Endodermal cell (in vitro differentiated cells): Measurements from ENCODE around the gene HAVCR2. TPM values are rescaled to one million over a fixed set of nuclear protein-coding genes. Genes with fewer than 3 reads are reported as not detected.
A peak's percentile ranks its signal among the peaks of the same experiment; 100 is the strongest.

ENCODE experiments used
- DNase-seq: peaks from one replicate; pipeline ENCODE4 v3.0.0-alpha.2; 2017
- H3K27ac ChIP-seq: 2 replicates; pipeline ENCODE4 v1.5.1; 2013; ENCODE audit warnings: mild to moderate bottlenecking, low read depth, low read length, moderate library complexity
- H3K27me3 ChIP-seq: 2 replicates; pipeline ENCODE4 v1.6.1; 2013; ENCODE audit warnings: mild to moderate bottlenecking, low read length, moderate library complexity; ENCODE audit not compliant: insufficient read depth, control insufficient read depth, poor library complexity, severe bottlenecking
- H3K36me3 ChIP-seq: 2 replicates; pipeline ENCODE4 v1.7.0; 2013; ENCODE audit warnings: mild to moderate bottlenecking, low read length, moderate library complexity; ENCODE audit not compliant: control insufficient read depth, insufficient read depth
- H3K4me1 ChIP-seq: one replicate; pipeline ENCODE4 v1.7.0; 2013; ENCODE audit warnings: low read length; ENCODE audit not compliant: control insufficient read depth, insufficient read depth
- H3K4me3 ChIP-seq: 2 replicates; pipeline ENCODE4 v1.5.1; 2013; ENCODE audit warnings: mild to moderate bottlenecking, low read length, moderate library complexity
- H3K9ac ChIP-seq: 2 replicates; pipeline ENCODE4 v1.6.1; 2013; ENCODE audit warnings: mild to moderate bottlenecking, low read length, moderate library complexity; ENCODE audit not compliant: poor library complexity, severe bottlenecking; ENCODE audit errors: extremely low read depth
- H3K9me3 ChIP-seq: 2 replicates; pipeline ENCODE4 v1.6.1; 2013; ENCODE audit warnings: mild to moderate bottlenecking, low read length, moderate library complexity; ENCODE audit not compliant: control insufficient read depth
- H3K27ac Mint-ChIP-seq: 2 replicates; pipeline ENCODE4 v1.8.0; 2020; ENCODE audit warnings: mixed read lengths
- H3K27me3 Mint-ChIP-seq: 2 replicates; pipeline ENCODE4 v1.8.0; 2021; ENCODE audit warnings: mild to moderate bottlenecking, mixed read lengths; ENCODE audit not compliant: insufficient read depth
- H3K36me3 Mint-ChIP-seq: 2 replicates; pipeline ENCODE4 v1.8.0; 2020; ENCODE audit warnings: low read depth, mixed read lengths
- H3K4me1 Mint-ChIP-seq: 2 replicates; pipeline ENCODE4 v1.8.0; 2020; ENCODE audit warnings: mixed read lengths
- H3K4me3 Mint-ChIP-seq: 2 replicates; pipeline ENCODE4 v1.8.0; 2020; ENCODE audit warnings: mild to moderate bottlenecking, moderate library complexity, mixed read lengths
- H3K9me3 Mint-ChIP-seq: 2 replicates; pipeline ENCODE4 v1.8.0; 2020; ENCODE audit warnings: mild to moderate bottlenecking, mixed read lengths
- CTCF ChIP-seq: fragments of 200-600 bp; sonication (generic); conservative IDR thresholded peaks from 2 replicates; pipeline ENCODE4 v1.5.0; 2021; ENCODE audit warnings: antibody characterized with exemption, mild to moderate bottlenecking
- WGBS, 2 experiments: methylation state at CpG; one replicate each; pipeline versions ENCODE4 v1.1.5 to v1.1.7; 2013; ENCODE audit warnings: missing lambda C conversion rate in 2 of 2, mixed read lengths in 1 of 2; ENCODE audit not compliant: insufficient coverage in 1 of 2, insufficient read length in 1 of 2; 5-methylcytosine and 5-hydroxymethylcytosine counted together
- total RNA-seq, 2 donors: library from RNA; stranded (reverse); fragmentation: NEBNext Ultra II Directional in 1 of 2; extraction: Animal tissue kit (Norgen Biotek cat#: 25700) in 1 of 2; gene quantifications; 2 replicates in 1 of 2; 3 replicates in 1 of 2; pipeline ENCODE4 v1.2.1, GENCODE V29; 2021

HAVCR2 gene
- total RNA-seq, 2 donors from 2014 or later, result 0.33 to 0.35 TPM

GRCh38 chr5:157051604-157052245 lies 57.1 kb downstream of the HAVCR2 start:
- TF ChIP-seq CTCF, result no peak
- no peaks in the 10 kb centered on the region for H3K9me3 Mint-ChIP-seq
- no peak overlapping the region for H3K27ac ChIP-seq
- peaks cover 20% of the 10 kb centered on the region for H3K4me1 Mint-ChIP-seq
- no peaks in the 10 kb centered on the region for H3K27me3 ChIP-seq
- H3K9me3 ChIP-seq, result no peaks in the 10 kb centered on the region
- no peaks in the 10 kb centered on the region for H3K27me3 Mint-ChIP-seq
- no peaks in the 10 kb centered on the region for H3K36me3 Mint-ChIP-seq
- H3K4me1 ChIP-seq, result peaks cover 5% of the 10 kb centered on the region
- no peak for DNase-seq
- H3K9ac ChIP-seq, result no peak overlapping the region
- no peaks in the 10 kb centered on the region for H3K36me3 ChIP-seq
- no peak overlapping the region for H3K4me3 Mint-ChIP-seq
- no peak overlapping the region for H3K4me3 ChIP-seq
- H3K27ac Mint-ChIP-seq, result no peak overlapping the region
- WGBS, 2 experiments, result 82 to 87% methylated on average over 6 to 7 of the region's 7 CpGs

- Mint-ChIP-seq H3K27me3 (no peaks in the 10 kb centered on the region), H3K27ac (peak overlapping the region; percentile 88), H3K36me3 (no peaks in the 10 kb centered on the region), H3K4me3 (no peak overlapping the region), H3K4me1 (peaks cover 30% of the 10 kb centered on the region), H3K9me3 (no peaks in the 10 kb centered on the region)
- TF ChIP-seq CTCF, result no peak
- Histone ChIP-seq H3K27ac (no peak overlapping the region), H3K9ac (no peak overlapping the region), H3K27me3 (no peaks in the 10 kb centered on the region), H3K36me3 (no peaks in the 10 kb centered on the region), H3K9me3 (no peaks in the 10 kb centered on the region), H3K4me3 (no peak overlapping the region), H3K4me1 (peaks cover 5% of the 10 kb centered on the region)
- no peak for DNase-seq
- 89 to 98% methylated on average over 5 of the region's 5 CpGs for WGBS, 2 experiments
Measured at GRCh38 chr5:157050050-157050449, 58.8 kb downstream of the HAVCR2 start.

GRCh38 chr5:157049605-157050004 lies 59.2 kb downstream of the HAVCR2 start:
- H3K4me1 Mint-ChIP-seq, result peaks cover 30% of the 10 kb centered on the region
- no peak for TF ChIP-seq CTCF
- H3K27ac Mint-ChIP-seq, result peak overlapping the region; percentile 88
- H3K4me3 Mint-ChIP-seq, result no peak overlapping the region
- Histone ChIP-seq H3K27ac (no peak overlapping the region), H3K9me3 (no peaks in the 10 kb centered on the region), H3K4me3 (no peak overlapping the region), H3K9ac (no peak overlapping the region), H3K4me1 (peaks cover 5% of the 10 kb centered on the region), H3K36me3 (no peaks in the 10 kb centered on the region), H3K27me3 (no peaks in the 10 kb centered on the region)
- H3K9me3 Mint-ChIP-seq, result no peaks in the 10 kb centered on the region
- DNase-seq, result no peak
- H3K27me3 Mint-ChIP-seq, result no peaks in the 10 kb centered on the region
- H3K36me3 Mint-ChIP-seq, result no peaks in the 10 kb centered on the region
- 9 to 40% methylated on average over 1 of the region's 1 CpG for WGBS, 2 experiments
